Measurements from ENCODE around the gene NUP98. TPM values are rescaled to one million over a fixed set of nuclear protein-coding genes. Genes with fewer than 3 reads are reported as not detected.

NUP98 gene
- polyA plus RNA-seq, 1 experiment, result 145 TPM

GRCh38 chr11:3700410-3700809, 96.9 kb downstream of the NUP98 start:
- no peak for TF ChIP-seq CTCF (IDR thresholded peaks at IDR 0.05; ENCODE audit: insufficient read depth, low read depth, low read length)
- POLR2A ChIA-PET, result no interaction called here
- H3K27me3 ChIP-seq (ENCODE audit: control insufficient read depth, insufficient read depth, low read length), result no peaks in the 10 kb centered on the region
- H3K36me3 ChIP-seq (ENCODE audit: control insufficient read depth, insufficient read depth, low read length), result peaks cover 12% of the 10 kb centered on the region
- DNase-seq (ENCODE audit: low read depth), result no peak
- CTCF ChIA-PET, result no interaction called here
- no peak overlapping the region for H3K4me3 ChIP-seq (ENCODE audit: low read depth, low read length)

GRCh38 chr11:3686751-3687150, 110.6 kb downstream of the NUP98 start:
- Histone ChIP-seq H3K27me3 (ENCODE audit: control insufficient read depth, insufficient read depth, low read length) (no peaks in the 10 kb centered on the region), H3K36me3 (ENCODE audit: control insufficient read depth, insufficient read depth, low read length) (peaks cover 22% of the 10 kb centered on the region), H3K4me3 (ENCODE audit: low read depth, low read length) (no peak overlapping the region)
- ChIA-PET POLR2A (no interaction called here), CTCF (interaction anchor here (1.4 kb wide), 1 partner anchor 52 kb away, joined by 3 read pairs; no protein-coding TSS in a partner anchor)
- no peak for DNase-seq (ENCODE audit: low read depth)
- no peak for TF ChIP-seq CTCF (IDR thresholded peaks at IDR 0.05; ENCODE audit: insufficient read depth, low read depth, low read length)

- Histone ChIP-seq H3K36me3 (ENCODE audit: control insufficient read depth, insufficient read depth, low read length) (peaks cover 21% of the 10 kb centered on the region), H3K4me3 (ENCODE audit: low read depth, low read length) (no peak overlapping the region), H3K27me3 (ENCODE audit: control insufficient read depth, insufficient read depth, low read length) (no peaks in the 10 kb centered on the region)
- no peak for DNase-seq (ENCODE audit: low read depth)
- CTCF ChIA-PET, result interaction anchor here (0.6 kb wide), 1 partner anchor 112 kb away, joined by 3 read pairs; no protein-coding TSS in a partner anchor
- no peak for TF ChIP-seq CTCF (IDR thresholded peaks at IDR 0.05; ENCODE audit: insufficient read depth, low read depth, low read length)
- POLR2A ChIA-PET, result no interaction called here
Measured at GRCh38 chr11:3685923-3686322, 111.4 kb downstream of the NUP98 start.

GRCh38 chr11:3684819-3685172, 112.6 kb downstream of the NUP98 start:
- POLR2A ChIA-PET, result interaction anchor here (0.5 kb wide), 1 partner anchor 12 kb away, joined by 4 read pairs; no protein-coding TSS in a partner anchor
- peaks cover 25% of the 10 kb centered on the region for H3K36me3 ChIP-seq (ENCODE audit: control insufficient read depth, insufficient read depth, low read length)
- DNase-seq (ENCODE audit: low read depth), result no peak
- TF ChIP-seq CTCF (IDR thresholded peaks at IDR 0.05; ENCODE audit: insufficient read depth, low read depth, low read length), result no peak
- H3K4me3 ChIP-seq (ENCODE audit: low read depth, low read length), result no peak overlapping the region
- CTCF ChIA-PET, result interaction anchor here (0.6 to 1.0 kb wide), 2 partner anchors 9 to 344 kb away, joined by 3 read pairs; no protein-coding TSS in a partner anchor
- no peaks in the 10 kb centered on the region for H3K27me3 ChIP-seq (ENCODE audit: control insufficient read depth, insufficient read depth, low read length)

GRCh38 chr11:3684129-3684818, 113.1 kb downstream of the NUP98 start:
- H3K36me3 ChIP-seq (ENCODE audit: control insufficient read depth, insufficient read depth, low read length), result peaks cover 28% of the 10 kb centered on the region
- DNase-seq (ENCODE audit: low read depth), result no peak
- no peak for TF ChIP-seq CTCF (IDR thresholded peaks at IDR 0.05; ENCODE audit: insufficient read depth, low read depth, low read length)
- H3K27me3 ChIP-seq (ENCODE audit: control insufficient read depth, insufficient read depth, low read length), result no peaks in the 10 kb centered on the region
- ChIA-PET POLR2A (interaction anchor here (0.5 kb wide), 1 partner anchor 11 kb away, joined by 4 read pairs; no protein-coding TSS in a partner anchor), CTCF (interaction anchor here (1.0 kb wide), 1 partner anchor 9 kb away, joined by 3 read pairs; no protein-coding TSS in a partner anchor)
- no peak overlapping the region for H3K4me3 ChIP-seq (ENCODE audit: low read depth, low read length)
